Ovary (tissue), 3 donors: Measurements from ENCODE around the gene ANKRD44.

Source experiments
- CTCF ChIP-seq, 3 donors: fragments of 450-650 bp in 2 of 3; fragments of 200-600 bp in 1 of 3; IDR thresholded peaks; one replicate each; pipeline versions ENCODE4 v1.5.1 to v1.8.0; 2016 to 2022; ENCODE audit warnings: antibody characterized with exemption in 3 of 3, mild to moderate bottlenecking in 1 of 3
- POLR2A ChIP-seq: fragments of 450-650 bp; IDR thresholded peaks from one replicate; pipeline ENCODE4 v1.6.1; 2017; ENCODE audit warnings: antibody characterized with exemption, mild to moderate bottlenecking, moderate library complexity
- donor health status: DM: no; HTN: no; CAD: no.

- TF ChIP-seq CTCF (IDR thresholded peaks at IDR 0.05) (peak; percentile 33 to 47 (median 35)), POLR2A (no peak)
Measured at GRCh38 chr2:197113275-197113711, 197.3 kb downstream of the ANKRD44 start.
